Smooth muscle cell of the brain vasculature (primary cell): Measurements from ENCODE around the gene ELMO1.

Source experiments
- DNase-seq: peaks from one replicate; pipeline ENCODE4 v3.0.0-alpha.2; 2012; ENCODE audit warnings: low read depth, low spot score

The ELMO1 gene

DNA sequence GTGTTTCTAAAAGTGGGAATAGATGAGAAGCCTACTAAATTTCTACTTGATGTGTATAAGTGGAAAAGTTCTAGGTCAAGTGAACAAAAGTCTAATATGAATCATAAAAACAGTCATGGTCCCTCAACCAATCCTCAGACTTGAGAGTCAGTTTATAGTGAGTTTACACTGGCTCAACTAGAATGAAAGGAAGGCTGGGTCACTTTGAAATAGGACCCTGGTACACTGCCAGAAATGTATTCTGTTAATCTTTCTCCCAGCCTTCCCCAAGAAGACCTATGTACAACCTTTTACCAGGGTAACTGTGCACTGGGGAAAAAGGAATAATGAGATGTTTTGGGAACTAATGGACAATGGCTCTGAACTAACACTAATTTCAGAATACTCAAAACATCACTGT, 17.3 kb downstream of the ELMO1 start:
- no peak for DNase-seq

DNA sequence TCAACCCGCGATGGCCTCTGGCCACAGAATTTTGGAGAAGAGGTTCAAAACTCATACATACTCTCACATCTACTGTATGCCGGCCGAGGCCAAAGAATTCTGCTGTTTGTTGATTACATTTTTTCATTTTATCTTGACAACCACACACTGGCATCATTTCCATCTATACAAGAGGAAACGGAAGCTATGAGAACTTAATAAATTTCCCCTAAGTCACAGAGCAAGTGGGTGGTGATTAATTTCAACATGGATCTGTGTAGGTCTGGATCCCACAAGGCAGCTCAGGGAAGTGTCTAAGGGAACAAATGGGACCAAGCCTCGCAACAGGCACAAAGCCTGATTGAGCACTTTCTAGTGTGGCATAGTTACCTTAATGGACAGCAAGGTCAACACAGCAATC, 18.0 kb downstream of the ELMO1 start:
- no peak for DNase-seq

DNA sequence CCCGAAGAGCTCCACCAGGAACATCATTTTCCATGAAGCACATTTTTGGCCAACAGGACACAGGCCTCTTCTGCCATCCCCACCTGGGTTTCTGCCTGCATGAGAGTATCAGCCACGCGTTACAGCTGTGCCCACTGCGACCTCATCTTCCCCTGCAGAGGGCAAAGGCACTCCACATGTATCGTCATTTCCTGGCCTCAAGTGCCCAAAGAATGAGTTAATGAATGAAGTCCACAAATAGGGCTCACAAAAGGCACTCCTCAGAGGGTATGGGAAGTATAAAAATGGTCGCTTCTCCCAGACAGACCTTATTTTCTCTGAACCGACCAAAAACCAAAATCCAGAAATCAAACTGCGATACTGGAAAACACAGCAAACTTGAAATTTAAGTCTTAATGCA, 18.5 kb downstream of the ELMO1 start:
- no peak for DNase-seq

DNA sequence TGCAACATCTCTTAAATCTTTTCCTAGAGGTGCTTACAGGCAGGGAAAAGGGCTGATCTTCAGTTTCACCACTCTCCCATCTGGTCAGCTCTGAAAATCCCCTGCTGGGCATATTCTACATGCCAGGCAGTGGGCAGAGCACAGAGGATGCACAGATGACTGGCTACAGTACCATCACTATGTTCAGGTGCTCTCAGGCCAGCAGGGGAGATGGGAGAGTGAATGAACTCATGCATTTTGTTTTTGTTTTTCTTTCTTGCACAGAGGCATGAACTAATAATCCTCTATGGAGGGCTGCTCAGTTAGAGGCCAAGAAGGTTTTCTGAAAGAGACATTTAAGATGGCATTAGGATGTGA, 19.3 kb downstream of the ELMO1 start:
- DNase-seq = no peak

DNA sequence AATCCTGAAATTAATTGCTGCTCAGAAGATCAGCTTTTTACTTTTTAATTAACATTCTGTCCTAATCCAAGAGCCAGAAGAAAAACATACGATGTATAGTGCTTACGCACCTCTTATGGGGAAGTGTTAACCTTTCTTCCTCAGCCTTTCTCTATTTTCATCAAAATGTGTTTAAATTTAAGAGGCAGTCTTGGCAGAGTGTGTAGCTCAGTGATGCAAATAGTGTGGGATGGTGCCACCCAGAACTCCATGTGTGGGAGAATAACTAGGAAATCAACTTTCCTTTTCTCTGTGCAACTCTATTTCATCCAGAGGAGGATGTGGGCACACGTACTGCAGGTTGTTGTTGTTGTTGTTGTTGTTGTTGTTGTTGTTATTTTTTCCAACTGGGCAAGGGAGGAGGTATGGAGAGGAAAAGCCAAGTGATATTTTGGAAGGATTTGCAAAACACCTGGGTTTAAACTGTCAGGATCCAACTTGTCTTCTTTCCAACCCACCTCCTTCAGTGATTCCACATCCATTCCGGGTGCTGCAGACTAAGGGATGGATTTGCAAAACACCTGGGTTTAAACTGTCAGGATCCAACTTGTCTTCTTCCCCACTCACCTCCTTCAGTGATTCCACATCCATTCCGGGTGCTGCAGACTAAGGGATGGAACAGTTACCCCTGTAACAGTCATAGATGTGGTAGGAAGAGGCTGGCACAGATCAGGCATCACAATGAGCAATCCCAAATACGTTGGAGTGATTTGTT, 19.8 kb downstream of the ELMO1 start:
- DNase-seq = no peak

DNA sequence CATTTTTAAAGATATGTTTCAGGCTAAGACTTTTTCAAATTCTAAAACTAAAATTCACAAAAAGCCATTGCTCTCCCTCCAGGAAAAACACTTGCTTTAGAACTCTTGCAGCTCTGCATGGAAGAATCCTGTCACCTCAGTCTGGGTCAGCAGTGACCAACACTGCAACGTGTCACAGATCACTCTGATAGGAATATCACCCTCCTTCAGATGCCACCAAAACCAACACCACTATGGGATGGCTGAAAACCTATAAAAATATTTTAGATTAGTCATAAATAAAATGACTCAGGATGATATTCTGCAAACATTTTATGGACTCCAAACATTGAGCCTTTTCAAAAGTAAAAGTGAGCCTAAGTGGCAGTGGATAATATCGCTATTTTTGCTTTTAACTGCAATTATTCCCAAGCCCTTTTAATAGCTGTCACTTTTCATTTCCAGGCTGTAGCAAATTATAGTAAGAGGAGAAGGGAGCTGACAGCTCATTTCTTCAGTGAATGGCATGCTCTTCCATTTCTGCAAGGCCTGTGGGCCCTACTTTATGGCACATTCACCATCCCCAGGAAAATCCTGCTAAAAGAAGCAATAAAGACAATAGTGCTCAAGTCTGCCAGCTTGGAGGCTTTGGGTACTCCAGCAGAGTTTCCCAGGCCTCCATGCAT, 21.3 kb downstream of the ELMO1 start:
- no peak for DNase-seq

DNA sequence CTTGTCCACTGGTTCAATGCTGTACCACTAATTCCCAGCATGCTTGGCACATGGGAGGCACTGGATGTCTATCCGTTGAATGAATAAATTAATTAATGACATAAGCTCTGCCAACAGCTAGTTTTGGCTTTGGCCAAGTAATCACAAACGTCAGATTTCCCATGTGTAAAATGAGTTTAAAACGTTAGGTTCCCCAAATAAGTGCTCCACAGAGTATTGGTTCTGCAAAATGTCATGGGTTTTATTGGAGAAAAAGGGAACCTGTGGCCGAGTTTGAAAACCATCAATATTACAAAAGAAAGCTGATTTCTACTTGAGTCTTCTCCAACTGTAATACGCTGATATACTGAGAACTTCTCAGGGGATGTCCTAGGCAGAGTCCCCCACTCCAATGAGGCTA, 23.2 kb downstream of the ELMO1 start:
- no peak for DNase-seq

DNA sequence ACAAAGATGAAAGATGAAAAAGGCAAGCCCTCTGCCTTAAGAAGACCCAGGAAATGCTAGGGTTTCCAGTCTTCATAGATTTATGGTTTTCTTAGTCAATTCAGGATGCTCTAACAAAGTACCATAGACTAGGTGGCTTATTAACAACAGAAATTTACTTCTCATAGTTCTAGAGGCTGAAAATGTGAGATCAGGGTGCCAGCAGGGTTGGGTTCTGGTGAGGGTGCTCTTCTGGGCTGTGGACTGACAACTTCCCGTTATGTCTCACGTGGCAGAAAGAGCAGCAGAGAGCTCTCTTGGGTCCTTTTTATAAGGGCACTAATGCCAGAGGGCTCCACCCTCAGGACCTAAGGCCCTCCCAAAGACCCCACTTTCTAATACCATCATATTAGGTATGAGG, 23.7 kb downstream of the ELMO1 start:
- no peak for DNase-seq

DNA sequence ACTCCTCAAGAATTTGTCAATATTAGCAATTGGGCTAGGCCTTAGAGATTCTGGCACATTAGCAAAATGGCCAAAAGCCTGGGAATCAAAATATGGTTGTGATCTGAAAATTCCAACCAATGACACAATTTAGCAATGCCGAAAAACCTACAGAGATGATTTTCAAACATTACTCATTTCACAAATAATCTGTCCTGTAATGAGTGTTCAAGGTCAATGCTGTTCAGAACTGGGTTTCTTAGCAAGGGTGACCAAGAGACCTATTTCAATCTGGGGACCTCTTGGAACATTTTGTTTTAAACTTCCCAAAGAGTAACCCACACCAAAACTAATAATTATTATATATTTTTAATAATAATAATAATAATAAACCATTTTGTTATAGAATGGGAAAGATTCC, 24.1 kb downstream of the ELMO1 start:
- no peak for DNase-seq

DNA sequence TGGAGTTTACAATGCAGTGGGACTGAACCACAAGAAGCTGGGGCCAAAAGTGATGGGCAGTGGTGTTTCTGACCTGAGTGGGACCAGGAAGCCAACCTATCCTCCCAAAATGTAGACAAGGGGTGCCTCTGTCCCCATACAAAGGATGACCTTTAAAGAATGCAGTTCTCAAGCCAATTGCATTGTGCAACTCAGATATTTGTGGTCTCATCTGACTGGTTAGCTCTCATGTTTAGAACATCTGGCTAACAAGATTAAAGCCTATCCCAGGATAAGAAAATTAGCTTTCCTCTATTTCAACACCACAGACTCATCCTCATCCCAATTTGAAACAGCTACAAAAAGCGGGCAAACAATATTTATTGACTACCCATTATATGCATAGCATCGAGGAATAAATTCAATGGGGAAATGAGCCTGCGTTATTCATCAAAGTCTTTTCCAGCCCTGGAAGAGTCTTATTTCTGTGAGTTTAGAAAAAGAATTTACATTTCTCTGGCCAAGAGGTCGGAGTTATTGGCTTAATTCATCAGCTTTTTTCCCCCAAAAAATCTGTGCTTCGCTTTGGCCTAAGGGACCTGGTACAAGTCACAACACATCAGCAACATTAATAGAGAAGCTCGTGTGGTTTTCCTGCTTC, 26.7 kb downstream of the ELMO1 start:
- DNase-seq = no peak

DNA sequence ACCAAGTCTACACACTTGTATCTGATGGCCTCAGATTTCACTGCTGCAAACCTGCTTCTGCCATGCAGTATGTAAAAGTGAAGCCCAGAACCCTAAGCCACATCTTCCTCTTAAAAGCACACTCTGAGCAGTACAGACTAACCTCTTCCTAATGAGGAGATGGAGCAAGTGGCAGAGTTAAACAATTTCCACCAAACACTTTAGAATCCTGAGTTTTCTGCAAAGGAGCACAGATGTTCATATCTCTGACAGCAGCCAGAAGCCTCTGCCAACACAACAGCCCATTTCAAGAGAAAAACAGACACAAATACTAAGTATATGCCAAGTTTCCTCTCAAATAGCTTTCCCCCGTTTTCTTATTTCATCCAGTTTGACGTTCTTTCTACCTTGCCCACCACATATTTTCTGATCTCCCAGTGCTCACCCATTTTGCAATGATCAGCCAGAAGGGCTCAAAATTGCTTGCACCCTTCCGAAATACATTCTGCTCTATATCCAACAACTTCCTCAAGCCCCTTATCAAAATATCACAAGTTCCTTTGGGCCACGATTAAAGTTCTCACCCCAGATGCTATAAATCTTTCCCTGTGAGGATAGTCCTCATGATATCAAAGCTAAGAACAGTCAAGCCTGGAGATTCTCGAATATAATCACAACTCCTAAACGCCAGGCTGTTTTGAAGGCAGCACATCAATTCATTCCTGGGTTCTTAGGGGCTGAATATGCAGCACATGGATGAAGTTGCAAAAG, 27.5 kb downstream of the ELMO1 start:
- DNase-seq = no peak

DNA sequence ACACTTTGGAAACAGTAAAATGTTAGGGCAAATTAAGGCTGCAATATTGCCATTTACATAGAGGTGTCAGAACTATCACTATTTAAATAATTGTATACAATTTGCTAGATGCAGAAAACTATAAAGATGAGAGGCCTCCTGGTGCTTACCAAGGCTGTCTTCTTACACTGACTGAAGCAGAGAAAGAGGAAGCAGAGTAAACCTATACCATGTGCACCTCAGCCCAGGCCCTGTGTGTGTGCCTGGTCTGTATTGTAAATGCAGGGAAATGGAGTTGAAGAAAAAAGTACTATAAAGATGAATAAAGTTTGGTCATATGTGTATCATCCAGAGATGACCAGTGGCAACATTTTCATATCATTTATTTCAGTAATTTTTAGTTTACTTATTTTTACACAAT, 29.2 kb downstream of the ELMO1 start:
- no peak for DNase-seq

DNA sequence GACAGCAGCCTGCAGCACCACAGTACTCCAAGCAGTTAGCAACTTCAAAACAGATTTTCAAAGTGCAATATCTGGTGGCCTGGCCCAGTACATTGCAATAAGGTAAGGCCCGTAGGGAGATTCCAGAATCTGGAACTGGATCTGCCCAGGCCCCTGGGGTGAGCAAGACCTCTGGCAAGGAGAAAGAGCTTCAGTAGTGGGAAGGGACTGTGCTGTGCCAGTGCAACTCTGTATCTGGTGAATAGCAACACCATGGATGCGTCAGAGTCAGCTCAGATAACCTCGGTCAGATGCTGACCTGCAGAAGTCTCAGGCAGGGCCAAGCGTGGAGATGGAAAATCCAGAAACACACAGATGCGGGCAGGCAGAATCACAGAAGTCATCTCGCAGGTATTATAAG, 30.3 kb downstream of the ELMO1 start:
- DNase-seq = no peak

DNA sequence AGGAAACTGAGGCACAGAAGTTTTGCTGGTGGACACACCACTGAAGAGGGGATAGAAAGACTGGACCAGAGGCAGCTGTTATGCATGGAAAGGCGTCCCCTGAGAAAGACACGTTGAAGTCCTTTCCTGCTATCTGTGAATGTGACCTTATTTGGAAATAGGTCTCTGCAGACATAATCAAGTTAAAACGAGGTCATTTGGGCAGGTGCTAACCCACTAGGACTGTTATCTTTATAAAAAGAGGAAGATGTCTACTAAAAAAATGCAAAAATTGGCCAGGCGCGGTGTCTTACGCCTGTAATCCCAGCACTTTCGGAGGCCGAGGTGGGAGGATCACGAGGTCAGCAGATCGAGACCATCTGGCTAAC, 31.6 kb downstream of the ELMO1 start:
- DNase-seq = no peak

DNA sequence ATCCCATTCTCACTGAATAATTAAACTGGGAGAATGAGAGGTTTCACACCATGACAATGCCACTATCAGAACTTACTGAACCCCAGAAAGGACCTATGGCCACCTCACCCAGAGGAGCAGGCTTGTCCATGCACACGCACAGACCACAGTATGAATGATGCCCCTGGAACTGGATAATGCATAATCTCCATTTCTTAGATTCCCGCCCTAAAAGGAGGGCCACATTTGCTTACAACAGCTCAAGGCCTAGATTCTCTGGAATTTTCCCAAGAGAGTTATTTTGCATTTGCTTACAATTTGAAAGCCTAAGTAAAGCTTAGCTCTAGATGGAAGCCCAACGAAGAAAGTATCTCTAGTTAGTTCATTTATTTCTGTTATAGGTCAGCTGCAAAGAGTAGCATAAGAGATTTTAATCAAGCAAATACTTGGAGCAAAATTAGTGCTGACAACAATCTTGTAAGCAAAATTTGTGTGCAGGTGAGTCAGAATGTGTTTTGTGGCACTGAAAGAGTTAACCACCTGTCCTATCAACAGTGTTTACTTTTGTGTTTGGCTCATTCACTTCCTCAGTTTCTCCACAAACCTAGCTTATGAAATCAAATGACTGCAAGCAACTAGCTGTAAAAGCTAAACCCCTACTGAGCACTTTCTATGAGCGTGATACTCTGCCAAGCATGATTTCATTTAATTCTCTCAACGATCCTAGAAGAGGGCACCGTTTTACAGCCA, 32.1 kb downstream of the ELMO1 start:
- DNase-seq = no peak

DNA sequence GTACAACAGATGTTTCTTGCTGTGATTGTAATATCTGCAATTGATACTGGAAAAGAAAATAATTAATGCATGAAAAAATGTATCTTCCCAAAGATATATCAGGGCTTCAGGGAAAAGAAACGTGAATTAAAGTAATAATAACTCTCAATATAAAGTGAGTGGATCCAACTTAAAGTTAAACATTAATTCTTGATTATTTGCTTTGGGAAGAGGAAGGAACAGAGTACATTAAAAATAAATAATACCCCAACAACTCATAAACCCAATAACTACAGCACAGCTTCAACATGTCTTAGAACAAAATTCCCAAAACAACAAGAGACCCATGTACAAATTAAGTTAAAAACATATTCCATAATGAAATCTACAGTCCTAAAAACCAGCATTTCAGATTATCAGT, 33.0 kb downstream of the ELMO1 start:
- DNase-seq = no peak

DNA sequence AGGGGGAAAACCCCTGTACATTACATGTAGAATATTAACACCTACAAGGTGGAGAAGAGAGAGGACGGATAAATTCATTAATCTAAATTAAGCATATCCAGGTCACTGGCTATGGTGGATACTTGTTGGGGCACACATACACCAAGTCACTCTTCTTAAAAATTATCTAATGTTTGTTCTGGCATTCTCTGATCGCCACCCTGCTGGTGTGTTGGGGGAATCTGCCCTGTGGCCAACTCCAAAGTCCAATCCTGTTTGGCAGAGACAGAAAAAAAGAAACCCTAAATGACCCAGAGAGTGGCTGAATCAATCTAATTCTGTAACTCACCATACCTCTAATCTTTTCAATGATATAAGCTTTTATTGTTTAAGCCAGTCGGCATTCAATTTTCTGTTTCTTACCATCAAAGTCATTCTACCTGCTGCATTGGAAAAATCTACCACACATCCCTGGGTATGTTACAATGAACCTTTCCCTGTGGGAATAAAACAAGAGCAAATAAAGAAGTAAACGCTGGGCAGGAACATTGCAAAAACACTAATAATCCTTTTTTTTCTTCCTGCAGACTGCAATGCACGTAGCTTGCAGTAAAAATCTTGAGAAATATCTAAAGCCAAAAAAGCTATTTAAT, 34.2 kb downstream of the ELMO1 start:
- DNase-seq = no peak

DNA sequence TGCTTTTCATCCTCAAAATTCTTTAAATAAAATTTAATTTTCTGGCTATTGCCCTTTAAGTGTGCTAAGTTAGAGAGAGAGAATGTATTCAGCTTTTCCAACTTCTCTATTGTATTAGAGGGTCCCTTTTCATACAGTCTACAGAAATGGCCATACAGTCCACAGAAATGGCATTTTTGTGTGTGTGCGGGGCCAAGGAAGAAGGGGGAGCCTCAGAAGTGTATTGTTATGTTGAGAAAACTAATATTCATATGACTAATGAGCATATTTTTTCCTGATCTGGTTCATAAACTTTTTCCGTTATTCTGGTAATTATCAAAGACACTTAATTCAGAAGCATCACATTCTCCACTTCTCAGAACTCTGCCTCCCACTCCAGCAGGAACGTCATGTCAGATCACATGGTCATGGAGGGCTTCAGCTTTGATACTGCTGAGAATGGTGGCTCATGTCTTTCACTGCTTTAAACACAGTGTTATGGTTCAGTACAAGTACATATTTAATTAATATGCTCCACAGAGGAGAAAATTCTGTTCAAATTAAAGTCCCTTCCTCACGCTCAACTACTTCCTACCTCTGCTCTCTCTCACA, 37.1 kb downstream of the ELMO1 start:
- DNase-seq = no peak

DNA sequence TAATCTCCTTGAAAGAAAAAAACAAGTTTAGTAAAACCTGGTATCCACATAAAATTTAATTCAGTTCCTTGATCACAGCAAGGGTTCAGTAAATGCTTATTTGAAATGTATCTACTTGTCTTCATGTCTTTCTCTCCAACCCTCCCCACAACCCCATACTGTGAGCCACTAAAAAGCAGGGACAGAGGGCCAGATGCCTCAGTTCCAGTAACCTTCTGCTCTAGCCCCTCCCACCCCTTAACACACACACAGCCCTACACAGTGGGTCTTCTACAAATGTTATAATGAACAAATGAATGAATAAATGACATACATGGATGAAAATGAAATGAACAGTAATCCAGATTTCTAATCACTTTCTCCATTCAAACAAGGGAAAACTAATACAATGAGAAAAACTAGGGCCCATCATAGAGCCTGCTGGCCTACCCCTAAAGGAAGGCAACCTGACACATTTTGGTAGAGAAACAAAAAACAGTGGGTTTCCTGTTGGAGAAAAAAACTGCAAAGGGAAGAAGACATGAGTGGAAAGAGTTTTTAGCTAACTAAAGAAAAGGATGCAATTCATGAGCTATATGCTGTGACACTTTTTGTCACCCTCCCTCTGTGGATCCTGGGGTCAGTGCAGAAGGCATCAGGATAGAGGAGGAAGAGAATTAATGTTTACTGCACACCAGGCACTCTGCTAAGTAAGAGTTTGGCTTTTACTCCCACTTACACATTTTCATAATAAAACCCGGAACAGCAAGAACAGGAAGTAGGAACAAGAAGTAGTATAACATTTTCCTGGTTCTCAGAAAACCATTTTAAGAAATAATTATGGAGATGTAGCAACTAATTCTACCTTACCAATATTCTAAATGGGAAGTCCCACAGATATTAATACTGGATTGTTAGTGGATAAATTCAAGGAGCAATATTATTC, 38.1 kb downstream of the ELMO1 start:
- no peak for DNase-seq

DNA sequence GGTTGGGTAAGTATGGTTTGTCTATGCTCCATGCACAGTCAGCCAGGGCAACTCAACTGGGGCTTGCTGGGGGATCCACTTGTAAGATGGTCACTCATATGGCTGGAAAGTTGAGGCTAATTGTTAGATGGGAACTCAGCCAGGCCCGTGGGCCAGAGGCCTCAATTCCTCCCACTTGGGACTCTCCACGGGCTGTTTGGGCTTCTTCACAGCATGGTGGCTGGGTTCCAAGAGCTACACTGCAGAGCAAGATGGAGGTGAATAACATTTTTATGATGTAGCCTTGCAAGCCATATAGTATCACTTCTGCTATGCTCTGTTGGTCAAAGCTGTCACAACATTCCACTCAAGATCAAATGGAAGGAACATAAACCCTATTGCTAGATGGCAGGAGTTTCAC, 39.2 kb downstream of the ELMO1 start:
- DNase-seq = no peak
